Astrocyte of the spinal cord (primary cell): ENCODE results near the gene RPP21.
"Not testable (repeated sequence)": the region's sequence is repeated elsewhere in the genome, so short reads cannot be mapped to it uniquely, and the experiment has no call there.

ENCODE experiments used
- DNase-seq: peaks from one replicate; pipeline ENCODE4 v3.0.0; 2011; ENCODE audit warnings: low read depth, low spot score
- H3K4me3 ChIP-seq: 2 replicates; pipeline ENCODE4 v1.5.1; 2011; ENCODE audit warnings: low read depth, mild to moderate bottlenecking, low read length, moderate library complexity
- CTCF ChIP-seq: IDR thresholded peaks from 2 replicates; pipeline ENCODE4 v1.5.1; 2012; ENCODE audit warnings: low read depth, mild to moderate bottlenecking, low read length, inconsistent platforms
- in situ Hi-C: cut with HindIII; loops from 2 replicates; pipeline ENCODE4 v1.10.0; 2017; ENCODE audit warnings: low sequenced_read_pairs

The RPP21 gene

GRCh38 chr6:30361661-30362060 lies 16.7 kb downstream of the RPP21 start:
- no peak for TF ChIP-seq CTCF
- in situ Hi-C loops, result no loop called here
- H3K4me3 ChIP-seq, result no peak overlapping the region
- no peak for DNase-seq

- no peak for DNase-seq
- in situ Hi-C loops, result no loop called here
- no peak for TF ChIP-seq CTCF
- no peak overlapping the region for H3K4me3 ChIP-seq
Measured at GRCh38 chr6:30363459-30363858, 18.5 kb downstream of the RPP21 start.

- in situ Hi-C loops, result no loop called here
- no peak for DNase-seq
- TF ChIP-seq CTCF, result no peak
- no peak overlapping the region for H3K4me3 ChIP-seq
Measured at GRCh38 chr6:30364591-30364990, 19.6 kb downstream of the RPP21 start.

GRCh38 chr6:30369280-30369679 lies 24.3 kb downstream of the RPP21 start:
- H3K4me3 ChIP-seq, in situ Hi-C loops, DNase-seq: not testable (repeated sequence)

GRCh38 chr6:30378290-30378937 lies 33.5 kb downstream of the RPP21 start:
- peak; percentile 16 for DNase-seq
- TF ChIP-seq CTCF, result no peak
- no peak overlapping the region for H3K4me3 ChIP-seq
- in situ Hi-C loops, result no loop called here

- in situ Hi-C loops, result no loop called here
- no peak for TF ChIP-seq CTCF
- no peak overlapping the region for H3K4me3 ChIP-seq
- DNase-seq, result no peak
Measured at GRCh38 chr6:30380464-30380863, 35.5 kb downstream of the RPP21 start.

- in situ Hi-C loops, result no loop called here
- no peak for TF ChIP-seq CTCF
- no peak overlapping the region for H3K4me3 ChIP-seq
- DNase-seq, result no peak
Measured at GRCh38 chr6:30386166-30386565, 41.2 kb downstream of the RPP21 start.
